HG03558 (cell line): ENCODE results near the gene UNC5C.
A peak's percentile ranks its signal among the peaks of the same experiment; 100 is the strongest.
"Not testable (repeated sequence)": the region's sequence is repeated elsewhere in the genome, so short reads cannot be mapped to it uniquely, and the experiment has no call there.

Experiments used
- ATAC-seq: cut with Tn5 transposase; IDR thresholded peaks from one replicate; pipeline ENCODE4 v1.9.1; 2021; ENCODE audit warnings: moderate number of reproducible peaks; ENCODE audit not compliant: unreplicated experiment; ENCODE audit errors: extremely low read depth

The UNC5C gene

GRCh38 chr4:95191537-95191936, 357.2 kb downstream of the UNC5C start:
- no peak for ATAC-seq

GRCh38 chr4:95190751-95191436, 357.9 kb downstream of the UNC5C start:
- no peak for ATAC-seq

DNA sequence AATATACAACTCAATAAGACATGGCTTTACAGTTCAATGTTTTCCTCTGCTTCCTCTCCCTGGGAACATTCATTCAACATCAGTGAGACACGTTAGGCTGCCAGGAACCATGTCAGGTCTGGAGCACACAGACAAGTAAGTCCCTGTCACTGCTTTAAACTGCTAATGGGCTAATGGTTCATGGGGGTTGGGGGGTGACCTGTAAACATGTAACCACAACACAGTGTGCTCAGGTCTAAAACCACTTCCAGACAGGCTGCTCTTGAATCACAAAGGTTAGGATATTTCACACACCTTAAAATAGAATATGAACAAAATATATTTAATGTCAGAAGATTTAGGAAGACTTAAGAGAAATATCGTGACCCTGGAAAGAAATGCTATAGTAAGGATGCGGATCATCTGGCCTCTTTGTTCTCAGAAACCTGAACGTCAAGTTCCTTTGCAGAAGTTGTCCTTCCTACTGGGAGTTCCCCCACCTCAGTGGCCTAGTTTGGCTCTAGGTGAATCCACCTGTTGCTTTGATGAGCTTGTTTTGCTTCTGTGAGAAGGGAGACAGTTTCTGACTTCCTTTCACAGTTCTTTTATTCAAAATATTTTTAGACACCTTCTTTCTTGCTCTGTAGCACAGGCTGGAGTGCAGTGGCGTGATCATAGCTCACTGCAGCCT, 359.9 kb downstream of the UNC5C start:
- ATAC-seq, result no peak

- no peak for ATAC-seq
Observed at GRCh38 chr4:95186666-95187065, 362.1 kb downstream of the UNC5C start.

DNA sequence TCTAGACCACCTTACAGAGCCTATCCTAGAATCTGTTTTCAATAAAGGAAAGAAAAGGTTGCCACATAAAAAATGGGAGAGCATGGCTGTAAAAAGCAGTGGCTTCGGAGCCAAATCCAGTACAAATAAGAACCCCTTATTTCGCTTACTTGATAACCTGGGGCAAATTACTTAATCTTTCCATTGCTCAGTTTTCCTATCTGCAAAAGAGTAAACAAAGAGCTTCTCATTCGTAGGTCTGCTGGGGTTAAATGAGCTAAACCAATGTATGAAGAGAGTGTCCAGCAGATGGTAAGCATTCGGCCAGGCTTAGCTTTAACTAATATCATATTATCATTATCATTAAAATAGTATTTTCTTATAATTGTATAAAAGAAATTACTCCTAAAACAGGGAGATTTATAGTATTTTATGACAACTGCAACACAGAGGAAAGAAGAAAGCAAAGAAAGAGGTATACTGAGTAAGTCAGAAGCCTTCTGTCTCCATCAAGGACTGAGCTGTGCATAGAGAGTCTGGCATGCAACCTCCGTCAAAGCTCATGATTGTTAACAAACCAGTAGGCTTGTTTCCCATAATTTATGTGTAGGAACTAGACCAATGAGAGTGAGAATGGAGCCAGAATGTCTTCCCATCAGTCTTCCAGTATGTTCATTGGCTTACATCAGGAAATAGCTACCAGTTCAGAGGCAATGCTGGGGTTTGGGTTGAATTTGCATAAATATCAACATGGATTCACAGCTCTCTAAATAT, 364.9 kb downstream of the UNC5C start:
- no peak for ATAC-seq

GRCh38 chr4:95181996-95182306, 366.8 kb downstream of the UNC5C start:
- ATAC-seq, result no peak

GRCh38 chr4:95181243-95181995, 367.4 kb downstream of the UNC5C start:
- no peak for ATAC-seq

GRCh38 chr4:95180531-95181242, 368.1 kb downstream of the UNC5C start:
- no peak for ATAC-seq

DNA sequence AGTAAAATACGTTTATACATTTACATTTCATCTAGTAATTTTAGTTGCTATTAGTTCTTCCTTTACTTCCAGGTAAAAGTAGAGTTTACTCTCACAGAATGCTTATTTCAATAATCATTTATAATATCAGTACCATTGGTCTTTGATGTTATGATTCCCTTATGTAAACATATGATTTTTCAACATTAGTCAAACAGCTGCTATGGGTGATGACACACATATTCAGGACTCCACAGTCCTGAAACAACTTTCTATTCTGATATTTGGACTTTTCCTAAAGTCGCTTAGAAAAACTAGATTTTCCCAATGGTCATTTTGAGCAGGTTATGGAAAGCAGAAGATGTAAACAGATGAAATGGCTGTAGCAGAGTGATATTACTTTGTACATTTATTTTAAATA, 369.8 kb downstream of the UNC5C start:
- ATAC-seq, result no peak

DNA sequence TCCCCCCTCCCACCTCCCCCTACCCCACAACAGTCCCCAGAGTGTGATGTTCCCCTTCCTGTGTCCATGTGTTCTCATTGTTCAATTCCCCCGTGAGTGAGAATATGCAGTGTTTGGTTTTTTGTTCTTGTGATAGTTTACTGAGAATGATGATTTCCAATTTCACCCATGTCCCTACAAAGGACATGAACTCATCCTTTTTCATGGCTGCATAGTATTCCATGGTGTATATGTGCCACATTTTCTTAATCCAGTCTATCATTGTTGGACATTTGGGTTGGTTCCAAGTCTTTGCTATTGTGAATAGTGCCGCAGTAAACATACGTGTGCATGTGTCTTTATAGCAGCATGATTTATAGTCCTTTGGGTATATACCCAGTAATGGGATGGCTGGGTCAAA, 377.4 kb downstream of the UNC5C start:
- ATAC-seq, result not testable (repeated sequence)

- ATAC-seq, result no peak
Observed at GRCh38 chr4:95170176-95170575, 378.6 kb downstream of the UNC5C start.

DNA sequence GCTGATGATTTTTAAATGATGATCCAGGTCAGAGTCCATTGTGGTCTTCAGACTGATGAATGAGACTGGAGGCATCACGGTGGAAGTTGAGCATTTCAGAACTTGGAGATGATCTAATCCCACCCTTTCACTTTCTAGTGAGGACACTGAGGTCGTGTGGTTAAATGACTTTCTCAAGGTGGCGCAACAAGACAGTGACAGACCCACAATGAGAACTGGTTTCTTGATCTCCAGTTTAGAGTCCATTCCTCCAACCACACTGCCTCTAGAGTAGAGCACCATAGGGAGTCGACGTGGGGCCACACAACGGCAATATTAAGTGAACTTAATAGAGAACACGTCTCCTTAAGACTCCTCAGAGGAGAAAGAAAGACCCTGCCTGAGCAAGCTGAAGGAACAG, 381.0 kb downstream of the UNC5C start:
- ATAC-seq, result no peak

- ATAC-seq, result peak; percentile 76
Observed at GRCh38 chr4:95165926-95166524, 382.7 kb downstream of the UNC5C start.

DNA sequence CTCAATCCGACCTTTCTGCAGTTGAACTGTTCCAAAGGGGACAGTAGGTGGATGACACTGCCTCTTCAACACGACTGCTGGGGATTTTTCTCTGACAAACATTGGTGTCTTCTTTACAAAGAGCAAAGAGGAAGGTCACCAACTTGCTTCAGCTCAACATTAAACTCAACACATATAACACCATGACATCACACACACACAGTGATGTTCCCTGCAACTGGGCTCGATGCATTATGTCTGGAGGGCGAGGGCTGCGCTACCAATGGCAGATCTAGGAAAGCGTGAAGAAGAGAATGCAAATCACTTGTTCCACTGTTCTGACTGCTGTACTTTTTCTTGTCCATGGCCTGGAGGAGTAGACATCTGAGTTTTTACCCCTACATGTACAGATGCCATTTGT, 385.9 kb downstream of the UNC5C start:
- ATAC-seq, result no peak

DNA sequence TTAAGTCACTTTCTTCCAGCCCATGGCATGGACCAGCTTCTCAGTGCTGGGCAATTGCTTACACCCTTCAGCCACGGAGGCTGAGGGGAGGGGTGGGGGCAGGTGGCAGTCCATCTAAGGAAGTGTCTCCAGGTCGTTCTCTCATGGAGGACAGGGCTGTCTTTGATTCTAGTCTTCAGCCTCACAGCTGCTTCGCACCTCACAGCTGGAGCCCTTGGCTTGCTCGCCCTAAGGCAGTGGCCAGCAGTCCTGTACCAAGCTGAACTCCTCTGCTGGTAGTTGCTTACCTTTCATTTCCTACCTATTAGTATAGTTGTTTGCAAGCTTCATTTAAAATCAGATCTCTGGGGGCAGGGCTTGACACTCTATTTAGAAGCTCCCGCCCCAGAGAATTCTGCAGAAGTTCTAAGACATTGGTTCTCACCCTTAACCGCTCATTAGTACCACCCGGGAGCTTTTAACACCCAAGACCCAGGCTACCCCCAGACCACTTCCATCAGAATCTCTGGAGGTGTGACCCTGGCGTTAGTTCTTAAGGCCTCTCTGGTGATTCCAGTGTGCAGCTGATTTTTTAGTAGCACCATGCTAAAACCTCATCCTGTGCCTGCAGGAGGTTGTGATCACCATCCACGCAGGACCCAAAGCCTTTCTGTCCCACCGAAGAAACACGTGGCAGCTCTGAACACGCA, 386.8 kb downstream of the UNC5C start:
- ATAC-seq, result no peak

DNA sequence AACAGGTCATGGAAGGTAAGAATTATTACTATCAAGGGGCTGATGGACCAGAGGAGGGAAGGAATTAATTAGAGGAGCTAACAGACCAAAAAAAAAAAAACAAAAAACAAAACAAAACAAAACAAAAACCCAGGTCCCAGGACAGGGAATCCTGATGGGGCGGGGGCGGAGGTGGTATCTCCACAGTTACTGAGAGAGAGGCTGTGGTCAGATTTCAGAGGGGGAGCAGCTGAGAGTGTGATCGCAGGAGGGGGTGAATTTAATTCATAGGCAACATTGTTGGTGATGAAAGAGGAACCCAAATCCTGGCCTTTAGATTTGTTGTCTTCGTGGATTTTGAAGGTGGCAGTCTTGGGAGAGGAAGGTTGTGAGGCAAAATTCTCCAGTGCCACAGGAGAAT, 389.4 kb downstream of the UNC5C start:
- ATAC-seq, result no peak

GRCh38 chr4:95158626-95159025, 390.1 kb downstream of the UNC5C start:
- no peak for ATAC-seq

DNA sequence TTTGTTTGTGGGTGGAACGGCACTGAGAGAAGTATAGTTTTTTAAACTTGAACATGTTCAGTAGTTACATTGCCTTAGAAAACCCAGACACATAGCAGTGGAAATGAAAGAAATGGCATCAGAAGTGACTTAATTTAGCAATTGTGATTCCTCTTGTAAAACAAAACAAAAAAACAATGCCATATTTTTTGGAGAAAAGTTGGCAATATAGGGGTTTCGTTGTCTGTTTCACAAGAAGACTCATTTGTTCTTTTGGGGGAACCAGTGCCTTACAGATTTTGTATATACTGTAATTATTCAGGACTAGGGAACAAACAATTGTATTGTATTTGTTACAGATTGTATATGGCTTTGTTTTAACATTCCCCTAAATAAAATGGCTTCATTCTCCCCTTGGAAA, 390.7 kb downstream of the UNC5C start:
- ATAC-seq, result no peak

DNA sequence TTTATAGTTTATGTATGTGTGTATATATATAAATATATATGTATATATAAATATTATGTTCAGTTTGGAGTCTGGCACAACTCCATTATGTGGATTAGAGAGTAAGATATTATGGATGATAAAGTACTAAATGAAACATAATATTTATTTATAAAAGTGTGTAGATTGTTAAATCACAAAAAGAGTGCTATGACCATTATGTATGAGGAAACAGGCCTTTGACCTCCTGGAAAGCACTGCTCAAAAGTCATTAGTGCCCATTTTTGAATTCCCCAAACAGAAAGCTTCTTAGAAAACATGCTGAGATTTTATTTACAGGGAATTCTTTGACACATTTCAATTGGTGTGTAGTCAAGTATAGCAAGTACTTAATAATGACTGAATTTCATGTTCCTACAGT, 391.2 kb downstream of the UNC5C start:
- no peak for ATAC-seq

GRCh38 chr4:95156452-95156765, 392.4 kb downstream of the UNC5C start:
- no peak for ATAC-seq
